CD4-positive, alpha-beta T cell treated with Interleukin-2 at 100 ng/mL for 4 hours (primary cell): ENCODE data around the gene SMIM33.
A peak's percentile ranks its signal among the peaks of the same experiment; 100 is the strongest.
"Not testable (repeated sequence)": the region's sequence is repeated elsewhere in the genome, so short reads cannot be mapped to it uniquely, and the experiment has no call there.

Experiments used
- DNase-seq: peaks from one replicate; pipeline ENCODE4 v3.0.0-alpha.2; 2020; ENCODE audit warnings: low spot score

Gene SMIM33

DNA sequence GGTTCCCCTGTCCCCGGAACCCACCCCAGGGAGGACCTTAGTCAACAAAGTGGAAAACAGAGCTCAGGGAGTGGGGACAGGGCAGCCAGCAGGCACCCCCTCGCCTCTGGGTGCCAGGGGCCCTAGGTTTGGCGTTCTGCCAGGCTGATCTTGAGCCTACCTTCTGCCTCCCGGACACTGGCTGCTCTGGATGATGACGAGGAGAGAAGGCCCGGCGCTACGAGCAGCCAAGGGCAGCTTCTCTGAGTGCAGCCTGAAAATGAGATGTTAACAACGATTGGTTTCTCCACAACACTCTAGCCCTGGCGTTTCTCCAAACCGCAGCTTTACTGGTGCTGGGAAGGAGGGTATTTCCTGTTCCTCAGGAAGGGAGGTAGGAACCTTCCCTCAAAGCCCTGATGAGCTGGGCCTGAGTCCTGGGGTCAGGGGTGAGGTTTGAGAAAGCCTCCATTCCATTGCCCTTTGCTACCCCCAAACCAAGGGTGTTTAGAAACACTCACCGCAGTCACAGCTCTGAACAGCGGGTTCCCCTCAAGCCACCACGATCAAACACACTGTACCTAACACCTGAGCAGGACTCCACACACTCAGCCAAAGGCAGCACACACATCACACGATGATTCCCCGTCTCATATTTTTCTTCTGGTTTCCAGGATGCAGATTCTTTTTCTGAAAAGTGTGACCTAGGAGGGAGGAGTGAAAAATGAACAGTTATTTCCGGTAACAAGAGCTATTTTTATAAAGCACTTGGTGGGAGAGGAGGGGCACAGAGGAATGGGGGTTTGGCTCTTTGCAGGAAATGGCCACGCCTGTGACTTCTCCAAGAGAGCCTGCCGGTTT, 11.5 kb downstream of the SMIM33 start, which contains the start of gene STING1:
STING1 (minus strand) TSS at position 709 of the 840 bp plus-strand sequence. CDS start 1,054 bp downstream, outside the sequence.
- DNase-seq, result peak; percentile 81

DNA sequence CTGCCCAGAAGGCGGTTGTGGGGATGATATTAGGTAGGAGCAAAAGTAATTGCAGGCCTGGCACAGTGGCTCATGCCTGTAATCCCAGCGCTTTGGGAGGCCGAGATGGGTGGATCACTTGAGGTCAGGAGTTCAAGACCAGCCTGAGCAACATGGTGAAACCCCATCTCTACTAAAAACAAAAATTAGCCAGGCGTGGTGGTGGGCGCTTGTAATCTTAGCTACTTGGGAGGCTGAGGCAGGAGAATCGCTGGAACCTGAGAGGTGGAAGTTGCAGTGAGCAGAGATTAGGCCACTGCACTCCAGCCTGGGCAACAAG, 12.0 kb downstream of the SMIM33 start:
- DNase-seq, result not testable (repeated sequence)

DNA sequence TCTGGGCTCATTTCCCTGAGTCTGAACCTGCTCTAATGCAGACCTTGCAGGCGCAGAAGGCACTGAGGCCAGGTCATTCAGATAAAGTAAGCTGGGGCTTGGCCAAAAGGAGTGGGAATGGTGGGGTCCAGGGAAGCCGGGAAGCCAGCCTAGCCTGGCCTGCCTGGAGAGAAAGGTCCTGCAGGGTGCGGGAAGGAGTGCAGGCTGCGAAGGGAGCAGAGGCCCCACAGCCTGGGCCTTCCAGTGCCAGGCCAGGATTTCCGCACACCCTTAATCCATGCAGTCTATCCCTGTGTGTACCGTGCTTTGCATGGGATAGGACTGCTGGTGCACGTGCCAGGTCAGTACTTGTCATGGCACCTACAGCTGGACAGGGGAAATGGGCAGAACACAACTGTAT, 15.4 kb downstream of the SMIM33 start:
- no peak for DNase-seq

DNA sequence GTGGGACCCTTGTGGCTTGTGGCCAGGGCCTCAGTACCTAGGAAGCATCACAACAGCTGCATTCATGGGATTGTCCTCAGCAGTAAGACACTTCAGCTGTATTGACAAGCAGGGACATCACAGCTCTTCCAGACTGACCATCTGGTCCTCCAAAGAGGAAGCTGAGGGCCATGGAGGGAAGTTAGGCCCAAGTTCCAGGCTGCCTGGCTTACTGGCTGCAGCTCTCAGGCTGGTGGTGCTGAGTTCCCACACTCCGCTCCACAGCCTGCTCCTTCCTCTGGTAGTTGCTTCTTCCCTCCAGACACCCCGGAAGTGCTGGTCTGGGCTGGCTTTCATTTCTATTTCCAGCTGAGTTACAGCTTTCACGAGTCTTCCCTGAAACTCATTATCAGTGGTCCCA, 17.5 kb downstream of the SMIM33 start:
- DNase-seq, result no peak

DNA sequence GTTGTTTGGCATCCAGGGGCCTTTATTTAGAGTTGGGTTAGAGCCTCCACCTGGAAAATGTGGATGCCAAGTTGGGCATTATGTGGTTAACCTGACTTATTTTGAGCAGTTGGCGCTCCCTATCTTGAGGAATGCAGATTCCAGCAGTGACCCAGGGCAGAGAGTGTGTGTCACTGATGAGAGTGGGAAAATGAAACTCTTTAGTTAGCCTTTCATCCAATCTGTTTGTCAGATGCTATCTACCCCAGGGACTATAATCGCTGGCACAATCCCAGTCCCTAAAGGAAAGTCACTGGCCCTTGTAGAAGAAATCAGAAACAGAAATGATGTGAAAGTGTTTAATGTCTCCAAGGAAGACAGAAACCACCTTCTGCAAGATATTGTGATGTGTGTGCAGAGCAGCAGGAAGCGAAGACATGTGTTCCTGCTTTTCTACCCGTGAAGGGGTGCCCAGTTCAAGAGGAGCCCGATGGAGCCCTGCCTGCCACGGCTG, 21.9 kb downstream of the SMIM33 start:
- no peak for DNase-seq

DNA sequence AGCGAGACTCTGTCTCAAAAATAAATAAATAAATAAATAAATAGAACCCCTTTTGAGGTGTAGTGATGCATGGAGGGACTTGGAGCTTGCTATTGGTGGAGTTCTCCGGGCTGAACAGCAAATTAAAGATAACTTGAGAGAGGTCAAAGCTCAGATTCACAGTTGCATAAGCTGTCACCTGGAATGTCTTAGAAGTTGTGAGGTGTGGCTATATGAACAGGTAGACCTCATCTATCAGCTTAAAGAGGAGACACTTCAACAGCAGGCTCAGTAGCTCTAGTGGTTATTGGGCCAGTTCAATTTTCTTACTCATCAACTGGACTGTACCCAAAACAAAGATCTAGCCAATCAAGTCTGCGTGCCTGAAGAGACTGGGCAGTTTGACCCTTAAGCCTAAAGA, 23.5 kb downstream of the SMIM33 start:
- DNase-seq, result no peak

DNA sequence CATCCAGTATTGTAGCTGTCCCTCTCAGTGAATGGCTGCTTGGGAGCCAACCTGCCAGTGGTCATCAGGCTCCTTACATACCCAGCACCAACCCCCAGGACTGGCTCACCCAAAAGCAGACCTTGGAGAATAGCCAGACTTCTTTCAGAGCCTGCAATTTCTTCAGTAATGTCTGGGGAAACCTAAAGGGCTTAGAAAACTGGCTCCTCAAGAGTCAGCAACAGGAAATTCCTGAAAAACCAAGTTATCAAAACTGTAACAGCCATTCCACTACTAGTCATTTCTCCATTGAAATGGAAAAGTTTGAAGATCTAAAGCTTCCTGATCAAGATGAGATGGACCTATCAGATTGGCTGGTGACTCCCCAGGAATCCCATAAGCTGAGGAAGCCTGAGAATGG, 24.0 kb downstream of the SMIM33 start:
- DNase-seq, result no peak

DNA sequence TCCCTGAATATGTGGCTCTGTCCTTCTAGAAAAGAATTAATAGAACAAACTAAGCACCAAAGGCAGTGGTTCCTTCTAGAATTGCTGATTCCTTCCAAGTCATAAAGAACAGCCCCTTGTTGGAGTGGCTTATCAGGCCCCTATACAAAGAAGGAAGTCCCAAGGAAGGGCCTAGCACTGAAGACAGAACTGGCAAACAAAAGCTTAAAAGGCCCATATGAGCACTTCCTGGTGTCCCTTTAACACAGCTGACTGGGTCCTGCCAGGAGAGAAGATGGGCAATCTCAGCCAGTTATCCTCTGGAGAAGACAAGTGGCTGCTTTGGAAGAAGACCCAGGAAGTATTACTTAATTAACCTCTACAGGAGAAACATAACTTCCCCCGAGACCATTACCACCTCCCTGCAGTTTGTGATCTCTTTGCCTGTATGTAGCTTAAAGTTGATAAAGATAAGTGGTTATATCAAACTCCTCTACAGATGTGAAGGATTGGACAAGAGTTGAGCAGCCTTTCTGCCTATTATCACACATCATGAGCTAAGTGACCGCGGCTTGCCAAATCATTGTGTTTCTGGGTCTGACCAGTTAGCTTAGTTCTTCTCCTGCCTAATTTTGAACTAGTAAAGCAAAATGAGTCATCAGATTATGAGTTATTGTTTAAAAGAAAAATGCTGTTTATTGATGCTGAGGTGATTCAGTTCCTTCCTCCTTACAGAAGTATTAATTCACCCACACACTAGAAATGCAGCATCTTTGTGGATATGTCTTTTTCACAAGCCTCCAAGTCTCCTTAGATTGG, 25.0 kb downstream of the SMIM33 start:
- DNase-seq, result no peak

DNA sequence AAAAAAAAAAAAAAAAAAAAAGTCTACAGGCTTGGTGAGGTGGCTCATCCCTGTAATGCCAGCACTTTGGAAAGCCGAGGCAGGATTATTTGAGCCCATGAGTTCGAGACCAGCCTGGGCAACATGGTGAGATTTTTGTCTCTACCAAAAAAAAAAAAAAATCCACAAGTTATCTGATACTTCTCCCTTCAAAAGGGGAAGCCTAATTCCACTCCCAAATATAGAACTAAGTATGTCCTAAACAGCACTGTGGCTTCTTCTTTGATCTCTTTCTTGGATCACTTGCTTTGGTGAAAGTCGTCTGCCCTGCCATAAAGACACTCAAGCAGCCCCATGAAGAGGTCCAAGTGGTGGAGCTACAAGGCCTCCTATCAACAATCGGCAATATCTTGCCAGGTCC, 30.6 kb downstream of the SMIM33 start:
- no peak for DNase-seq

DNA sequence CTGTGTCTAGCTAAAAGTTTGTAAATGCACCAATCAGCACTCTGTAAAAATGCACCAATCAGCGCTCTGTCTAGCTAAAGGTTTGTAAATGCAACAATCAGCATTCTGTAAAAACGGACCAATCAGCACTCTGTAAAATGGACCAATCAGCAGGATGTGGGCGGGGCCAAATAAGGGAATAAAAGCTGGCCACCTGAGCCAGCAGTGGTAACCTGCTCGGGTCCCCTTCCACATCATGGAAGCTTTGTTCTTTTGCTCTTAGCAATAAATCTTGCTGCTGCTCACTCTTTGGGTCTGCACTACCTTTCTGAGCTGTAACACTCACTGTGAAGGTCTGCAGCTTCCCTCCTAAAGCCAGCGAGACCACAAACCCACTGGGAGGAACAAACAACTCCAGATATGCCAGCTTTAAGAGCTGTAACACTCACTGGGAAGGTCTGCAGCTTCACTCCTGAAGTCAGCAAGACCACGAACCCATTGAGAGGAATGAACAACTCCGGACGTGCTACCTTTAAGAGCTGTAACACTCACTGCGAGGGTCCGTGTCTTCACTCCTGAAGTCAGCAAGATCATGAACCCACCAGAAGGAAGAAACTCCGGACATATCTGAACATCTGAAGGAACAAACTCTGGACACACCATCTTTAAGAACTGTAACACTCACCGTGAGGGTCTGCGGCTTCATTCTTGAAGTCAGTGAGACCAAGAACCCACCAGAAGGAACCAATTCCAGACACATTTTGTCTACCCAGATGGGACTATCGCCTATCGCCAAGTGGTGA, 32.4 kb downstream of the SMIM33 start:
- DNase-seq, result not testable (repeated sequence)

DNA sequence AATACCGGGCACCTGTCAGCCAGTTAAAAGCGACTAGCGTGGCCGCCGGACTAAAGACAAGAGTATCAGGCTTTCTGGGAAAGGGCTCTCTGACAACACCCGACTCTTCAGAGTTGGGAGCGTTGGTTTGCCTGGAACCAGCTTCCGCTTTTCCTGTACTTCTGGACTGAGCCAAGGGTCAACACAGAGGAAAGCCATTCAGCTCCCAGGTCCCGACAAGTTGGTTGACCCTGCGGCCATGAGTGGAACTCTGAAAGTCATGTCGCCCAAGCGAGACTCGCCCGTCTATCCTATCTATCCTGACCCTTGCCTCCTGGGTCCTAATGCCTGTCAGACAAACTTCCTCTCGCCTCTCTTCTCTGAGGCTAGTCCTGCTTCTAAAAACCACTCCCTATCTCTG, 33.1 kb downstream of the SMIM33 start:
- not testable (repeated sequence) for DNase-seq

DNA sequence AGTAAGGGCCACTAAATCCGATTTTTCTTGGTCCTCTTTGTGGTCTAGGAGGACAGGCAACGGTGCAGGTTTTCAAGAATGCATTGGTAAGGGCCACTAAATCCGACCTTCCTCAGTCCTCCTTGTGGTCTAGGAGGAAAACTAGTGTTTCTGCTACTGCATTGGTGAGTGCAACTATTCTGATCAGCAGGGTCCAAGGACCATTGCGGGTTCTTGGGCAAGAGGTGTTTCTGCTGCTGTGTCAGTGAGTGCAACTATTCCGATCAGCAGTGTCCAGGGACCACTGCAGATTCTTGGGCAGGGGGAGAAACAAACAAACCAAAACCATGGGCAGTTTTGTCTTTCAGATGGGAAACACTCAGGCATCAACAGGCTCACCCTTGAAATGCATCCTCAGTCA, 33.9 kb downstream of the SMIM33 start:
- DNase-seq, result not testable (repeated sequence)

DNA sequence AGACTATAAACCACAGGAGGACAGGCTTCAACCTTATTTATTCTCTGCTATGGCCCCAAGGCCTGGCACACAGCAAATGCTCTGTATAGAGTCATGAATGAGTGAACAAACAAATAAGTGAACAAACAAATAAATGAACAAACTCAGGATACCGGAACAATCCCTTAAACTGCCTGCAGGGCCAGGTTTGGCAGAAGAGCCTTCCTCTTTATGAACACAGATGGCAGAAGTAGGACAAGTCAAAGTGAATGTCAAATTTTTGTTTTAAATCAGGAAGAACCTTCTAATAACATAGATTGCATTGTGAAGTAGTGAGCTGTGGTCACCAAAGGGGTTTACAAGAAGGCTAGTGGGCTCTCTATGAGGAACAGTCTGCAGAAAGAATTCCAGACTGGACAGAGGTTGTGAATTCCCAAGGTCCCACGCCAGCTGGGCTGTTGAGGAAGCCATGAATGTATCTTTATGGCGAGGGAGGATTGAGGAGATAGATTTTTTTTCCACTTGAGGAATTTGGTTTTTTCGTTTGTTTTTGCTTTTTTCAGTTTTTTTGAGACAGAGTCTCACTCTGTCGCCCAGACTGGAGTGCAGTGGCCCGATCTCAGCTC, 42.1 kb downstream of the SMIM33 start:
- DNase-seq, result no peak

DNA sequence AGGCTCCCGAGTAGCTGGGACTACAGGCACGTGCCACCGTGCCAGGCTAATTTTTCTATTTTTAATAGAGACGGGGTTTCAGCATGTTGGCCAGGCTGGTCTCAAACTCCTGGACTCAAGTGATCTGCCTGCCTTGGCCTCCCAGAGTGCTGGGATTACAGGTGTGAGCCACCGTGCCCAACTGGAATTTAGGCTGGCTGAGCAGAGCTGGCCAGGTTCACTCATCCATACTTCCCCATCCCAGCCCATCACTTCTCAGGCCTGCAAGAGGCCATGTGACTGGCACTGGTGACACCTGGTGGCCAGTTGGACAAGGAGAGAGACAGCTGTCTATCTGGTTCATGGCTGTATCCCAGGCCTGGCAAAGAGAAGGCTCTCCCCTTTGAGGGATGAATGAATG, 42.6 kb downstream of the SMIM33 start:
- peak; percentile 82 for DNase-seq

DNA sequence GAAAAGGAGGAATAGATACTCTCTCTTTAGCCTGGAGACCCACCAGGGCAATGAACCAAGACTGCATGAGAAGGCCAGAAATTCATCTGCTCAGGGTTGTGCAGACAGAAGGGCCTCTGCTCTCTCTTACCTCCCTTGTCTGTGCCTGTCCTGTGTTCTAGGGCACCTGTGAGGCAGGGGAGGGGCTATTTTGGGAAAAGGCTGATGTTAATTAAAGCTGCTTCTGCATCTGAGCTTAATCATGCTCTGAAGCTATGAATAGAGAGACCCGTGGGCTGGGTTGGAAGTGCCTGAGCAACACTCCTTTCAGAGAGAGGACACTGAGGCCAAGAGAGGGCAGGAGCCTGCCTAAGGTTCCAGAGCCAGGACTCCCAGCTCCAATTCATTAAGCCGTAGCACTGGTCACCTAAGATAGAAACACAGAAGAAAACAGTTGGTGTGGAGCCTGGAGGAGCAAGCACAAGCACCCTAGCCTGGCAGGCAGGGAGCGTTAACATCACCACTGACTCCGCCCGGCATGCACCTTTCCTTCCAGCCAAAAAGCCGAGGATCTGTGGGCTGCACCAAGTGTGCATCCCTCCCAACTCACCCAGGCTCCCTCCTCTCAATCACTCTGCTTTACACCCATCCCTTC, 43.2 kb downstream of the SMIM33 start:
- no peak for DNase-seq

DNA sequence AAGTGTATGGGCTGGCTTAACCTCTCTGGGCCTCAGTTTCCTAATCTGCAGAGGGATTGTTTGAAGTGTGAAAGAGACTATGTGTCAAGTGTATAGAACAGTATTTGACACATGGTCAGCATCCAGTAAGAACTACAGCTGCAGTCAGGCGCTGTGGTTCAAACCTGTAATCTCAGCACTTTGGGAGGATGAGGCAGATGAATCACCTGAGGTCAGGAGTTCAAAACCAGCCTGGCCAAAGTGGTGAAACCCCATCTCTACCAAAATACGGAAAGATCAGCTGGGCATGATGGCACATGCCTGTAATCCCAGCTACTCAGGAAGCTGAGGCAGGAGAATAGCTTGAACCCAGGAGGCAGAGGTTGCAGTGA, 43.7 kb downstream of the SMIM33 start:
- no peak for DNase-seq

DNA sequence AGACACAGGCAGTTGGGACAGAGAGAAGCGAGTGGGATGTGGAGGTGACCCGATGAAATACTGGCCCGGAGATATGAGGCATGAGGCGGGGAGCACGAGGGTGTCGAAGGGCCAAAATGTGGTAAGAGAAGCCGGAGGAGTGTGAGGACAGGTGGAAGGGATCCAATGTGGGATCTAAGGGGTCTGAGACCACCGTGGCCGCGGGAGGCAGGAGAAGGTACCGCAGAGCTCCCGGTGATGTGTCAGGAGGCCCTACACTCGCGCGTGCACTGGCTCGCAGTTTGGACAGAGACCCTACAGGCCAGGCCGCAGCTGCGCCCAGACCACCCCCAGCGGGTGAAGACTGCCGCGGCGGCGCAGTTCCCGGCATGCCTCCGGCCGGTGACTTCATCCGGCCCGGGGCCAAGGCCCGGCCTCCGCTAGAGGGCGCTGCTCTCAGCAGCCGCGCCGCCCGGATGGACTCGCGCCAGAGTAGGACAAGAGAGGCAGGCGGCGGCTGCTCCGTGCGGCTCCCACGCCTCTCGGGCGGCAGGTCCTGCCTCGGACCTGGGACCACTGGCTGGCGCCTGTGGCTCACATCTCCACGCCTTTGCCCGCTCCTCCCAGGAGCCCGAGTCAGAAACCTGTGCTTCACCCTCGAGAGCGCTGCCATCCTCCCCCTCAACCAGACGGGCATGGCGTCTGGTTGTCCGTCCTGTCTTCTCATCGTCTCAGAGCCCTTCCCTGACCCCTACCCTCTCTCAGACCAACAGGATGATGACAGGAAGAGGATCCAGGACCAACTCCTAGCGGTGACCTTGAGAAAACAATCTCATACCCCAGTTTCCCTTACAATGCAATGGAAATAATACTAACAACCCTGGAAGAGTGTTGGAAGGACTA, 47.1 kb downstream of the SMIM33 start:
- DNase-seq, result peak; percentile 90
